HEK293 (cell line): ENCODE measurements around the gene OVOL3.
A peak's percentile ranks its signal among the peaks of the same experiment; 100 is the strongest.

ENCODE experiments used
- CTCF ChIA-PET: fragments of 350-600 bp; formaldehyde crosslinking; extraction: SDS; loops from one replicate; lab custom pipeline; 2021; ENCODE audit warnings: antibody characterized with exemption; lab: Yijun Ruan, JAX
- POLR2A ChIA-PET: fragments of 300-600 bp; formaldehyde crosslinking; extraction: SDS; loops from one replicate; lab custom pipeline; 2020; ENCODE audit warnings: antibody characterized with exemption, inconsistent platforms; lab: Yijun Ruan, JAX
- H3K27ac ChIP-seq: fragments of 200-500 bp; sonication (Bioruptor generic); 2 replicates; pipeline ENCODE4 v1.5.1; 2014; ENCODE audit warnings: low read depth, low read length, control low read depth, inconsistent platforms; ENCODE audit errors: extremely low read depth
- H3K36me3 ChIP-seq, 2 experiments: fragments of 200-500 bp in 1 of 2; sonication (Bioruptor generic) in 1 of 2; 1 replicate in 1 of 2; 2 replicates in 1 of 2; pipeline ENCODE4 v1.5.1; 2014 to 2017; ENCODE audit warnings: inconsistent platforms in 2 of 2, low read length in 2 of 2; ENCODE audit not compliant: control insufficient read depth in 2 of 2, insufficient read depth in 1 of 2
- H3K4me1 ChIP-seq: fragments of 200-500 bp; sonication (Bioruptor generic); 2 replicates; pipeline ENCODE4 v1.5.1; 2014; ENCODE audit warnings: mild to moderate bottlenecking, low read length, inconsistent platforms; ENCODE audit not compliant: control insufficient read depth, insufficient read depth
- H3K4me3 ChIP-seq: 2 replicates; pipeline ENCODE4 v1.5.1; 2011; ENCODE audit warnings: low read depth, mild to moderate bottlenecking, control low read depth, low read length, moderate library complexity
- H3K9me3 ChIP-seq: fragments of 200-500 bp; sonication (Bioruptor generic); 2 replicates; pipeline ENCODE4 v1.5.1; 2014; ENCODE audit warnings: low read depth, low read length, inconsistent platforms; ENCODE audit not compliant: control insufficient read depth, insufficient read depth
- BCL11A ChIP-seq: fragments of 450-650 bp; formaldehyde crosslinking; IDR thresholded peaks from 2 replicates; pipeline ENCODE4 v1.5.1; 2016; ENCODE audit warnings: low read depth, missing biosample characterization, missing genetic modification characterization
- GLIS2 ChIP-seq: fragments of 450-650 bp; formaldehyde crosslinking; IDR thresholded peaks from 2 replicates; pipeline ENCODE4 v1.5.1; 2016; ENCODE audit warnings: missing biosample characterization, missing genetic modification characterization
- MEIS1 ChIP-seq: sonication (generic); formaldehyde crosslinking; IDR thresholded peaks from 2 replicates; pipeline ENCODE4 v1.8.1; 2022; ENCODE audit warnings: missing genetic modification reagents, mild to moderate bottlenecking, borderline replicate concordance
- MZF1 ChIP-seq: fragments of 450-650 bp; formaldehyde crosslinking; IDR thresholded peaks from 2 replicates; pipeline ENCODE4 v1.5.1; 2017; ENCODE audit warnings: missing biosample characterization, missing genetic modification characterization, borderline replicate concordance
- PRDM10 ChIP-seq: fragments of 450-650 bp; formaldehyde crosslinking; IDR thresholded peaks from 2 replicates; pipeline ENCODE4 v1.5.1; 2016; ENCODE audit warnings: missing biosample characterization, missing genetic modification characterization
- RBAK ChIP-seq: fragments of 450-650 bp; formaldehyde crosslinking; IDR thresholded peaks from 2 replicates; pipeline ENCODE4 v1.5.1; 2016; ENCODE audit warnings: missing biosample characterization, missing genetic modification characterization
- SP7 ChIP-seq: fragments of 450-650 bp; formaldehyde crosslinking; IDR thresholded peaks from 2 replicates; pipeline ENCODE4 v1.5.1; 2016; ENCODE audit warnings: missing biosample characterization, missing genetic modification characterization
- WT1 ChIP-seq: fragments of 450-650 bp; formaldehyde crosslinking; IDR thresholded peaks from 2 replicates; pipeline ENCODE4 v1.5.1; 2016; ENCODE audit warnings: missing biosample characterization, missing genetic modification characterization
- ZBTB17 ChIP-seq: fragments of 450-650 bp; formaldehyde crosslinking; IDR thresholded peaks from 2 replicates; pipeline ENCODE4 v1.5.1; 2016; ENCODE audit warnings: missing biosample characterization, missing genetic modification characterization
- ZBTB26 ChIP-seq: fragments of 450-650 bp; formaldehyde crosslinking; optimal IDR thresholded peaks from 2 replicates; pipeline ENCODE3; 2016; ENCODE audit warnings: missing biosample characterization, mild to moderate bottlenecking, missing genetic modification characterization
- ZBTB48 ChIP-seq: fragments of 450-650 bp; formaldehyde crosslinking; IDR thresholded peaks from 2 replicates; pipeline ENCODE4 v1.5.1; 2016; ENCODE audit warnings: missing biosample characterization, missing genetic modification characterization
- ZBTB49 ChIP-seq: fragments of 450-650 bp; formaldehyde crosslinking; IDR thresholded peaks from 2 replicates; pipeline ENCODE4 v1.5.1; 2016; ENCODE audit warnings: missing biosample characterization, missing genetic modification characterization, low read depth
- ZBTB6 ChIP-seq: fragments of 450-650 bp; formaldehyde crosslinking; IDR thresholded peaks from 2 replicates; pipeline ENCODE4 v1.5.1; 2017; ENCODE audit warnings: missing biosample characterization, missing genetic modification characterization
- ZEB2 ChIP-seq: fragments of 450-650 bp; formaldehyde crosslinking; IDR thresholded peaks from 2 replicates; pipeline ENCODE4 v1.5.1; 2016; ENCODE audit warnings: missing biosample characterization, missing genetic modification characterization
- ZNF248 ChIP-seq: fragments of 450-650 bp; formaldehyde crosslinking; IDR thresholded peaks from 2 replicates; pipeline ENCODE4 v1.5.1; 2017; ENCODE audit warnings: missing biosample characterization, missing genetic modification characterization
- ZNF449 ChIP-seq: fragments of 450-650 bp; formaldehyde crosslinking; IDR thresholded peaks from 2 replicates; pipeline ENCODE4 v1.5.1; 2017; ENCODE audit warnings: missing biosample characterization, mild to moderate bottlenecking, missing genetic modification characterization, moderate library complexity
- ZNF510 ChIP-seq: fragments of 450-650 bp; formaldehyde crosslinking; IDR thresholded peaks from 2 replicates; pipeline ENCODE4 v1.5.1; 2018; ENCODE audit warnings: mild to moderate bottlenecking, missing genetic modification characterization, missing biosample characterization; ENCODE audit not compliant: insufficient replicate concordance
- ZNF521 ChIP-seq: fragments of 450-650 bp; formaldehyde crosslinking; IDR thresholded peaks from 2 replicates; pipeline ENCODE4 v1.5.1; 2017; ENCODE audit warnings: missing biosample characterization, mild to moderate bottlenecking, missing genetic modification characterization
- ZNF555 ChIP-seq: fragments of 450-650 bp; formaldehyde crosslinking; conservative IDR thresholded peaks from 2 replicates; pipeline ENCODE4 v1.5.1; 2017; ENCODE audit warnings: missing biosample characterization, mild to moderate bottlenecking, missing genetic modification characterization, inconsistent platforms
- ZNF571 ChIP-seq: fragments of 450-650 bp; formaldehyde crosslinking; IDR thresholded peaks from 2 replicates; pipeline ENCODE4 v1.5.0; 2017; ENCODE audit warnings: missing biosample characterization, missing genetic modification characterization
- ZNF596 ChIP-seq: fragments of 450-650 bp; IDR thresholded peaks from 2 replicates; pipeline ENCODE4 v1.5.0; 2018; ENCODE audit warnings: missing biosample characterization, mild to moderate bottlenecking, missing genetic modification characterization, moderate library complexity
- ZNF610 ChIP-seq: fragments of 450-650 bp; formaldehyde crosslinking; IDR thresholded peaks from 2 replicates; pipeline ENCODE4 v1.5.1; 2016; ENCODE audit warnings: missing biosample characterization, missing genetic modification characterization, borderline replicate concordance
- ZNF621 ChIP-seq: fragments of 450-650 bp; formaldehyde crosslinking; IDR thresholded peaks from 2 replicates; pipeline ENCODE4 v1.5.1; 2017; ENCODE audit warnings: missing biosample characterization, missing genetic modification characterization
- ZNF747 ChIP-seq: fragments of 450-650 bp; formaldehyde crosslinking; IDR thresholded peaks from 2 replicates; pipeline ENCODE4 v1.5.1; 2016; ENCODE audit warnings: missing biosample characterization, missing genetic modification characterization
- ZNF830 ChIP-seq: fragments of 450-650 bp; IDR thresholded peaks from 2 replicates; pipeline ENCODE4 v1.5.0; 2018; ENCODE audit warnings: missing biosample characterization, missing genetic modification characterization, low read depth, mild to moderate bottlenecking, moderate library complexity

OVOL3 gene

GRCh38 chr19:36113425-36113824 lies 2.5 kb downstream of the OVOL3 start (continued):
- TF ChIP-seq ZNF521 (tag by site-specific recombination) (0 out of 2 replicates have a peak, but pooled peaks have one; percentile 25), ZBTB17 (tag by site-specific recombination) (no peak), ZBTB48 (tag by site-specific recombination) (no peak)

- H3K9me3 ChIP-seq: no peaks in the 10 kb centered on the region
- H3K27ac ChIP-seq: peak overlapping the region; percentile 92
- H3K36me3 ChIP-seq: peaks cover 50 to 60% of the 10 kb centered on the region in 2 experiments
- peak overlapping the region; percentile 51 for H3K4me3 ChIP-seq
- H3K4me1 ChIP-seq: peaks cover 19% of the 10 kb centered on the region
- ChIA-PET CTCF (interaction anchor here (0.6 to 3.8 kb wide), 8 partner anchors 39 to 421 kb away, joined by 3 to 23 read pairs (median 4); partner anchors contain the start of genes ALKBH6 and THAP8), POLR2A (interaction anchor here (0.6 to 4.5 kb wide), 16 partner anchors 11 to 376 kb away, joined by 3 to 96 read pairs (median 6); partner anchors contain the start of genes ALKBH6, THAP8 and ZNF566)
- TF ChIP-seq ZBTB26 (tag by site-specific recombination): no peak
- TF ChIP-seq ZBTB6 (tag by site-specific recombination): no peak
- TF ChIP-seq ZNF830: no peak
- no peak for TF ChIP-seq WT1 (tag by site-specific recombination)
- peak; percentile 80; the same call in 1 of the 2 replicates for TF ChIP-seq PRDM10 (tag by site-specific recombination)
- no peak for TF ChIP-seq ZNF747 (tag by site-specific recombination)
- no peak for TF ChIP-seq ZNF521 (tag by site-specific recombination)
- TF ChIP-seq ZNF571 (tag by site-specific recombination): no peak
- TF ChIP-seq SP7 (tag by site-specific recombination): no peak
- no peak for TF ChIP-seq ZNF610 (tag by site-specific recombination)
- TF ChIP-seq MEIS1 (CRISPR knock-in tag): no peak
- no peak for TF ChIP-seq ZEB2 (tag by site-specific recombination)
- no peak for TF ChIP-seq MZF1
- no peak for TF ChIP-seq RBAK
- no peak for TF ChIP-seq ZNF621
- no peak for TF ChIP-seq BCL11A (tag by site-specific recombination)
- TF ChIP-seq ZNF510 (tag by site-specific recombination): no peak
- TF ChIP-seq ZNF555 (tag by site-specific recombination): no peak
- TF ChIP-seq GLIS2 (tag by site-specific recombination): peak; percentile 86
- no peak for TF ChIP-seq ZBTB49 (tag by site-specific recombination)
- TF ChIP-seq ZNF449 (tag by site-specific recombination): no peak
- TF ChIP-seq ZNF248 (tag by site-specific recombination): no peak
- TF ChIP-seq ZNF596 (tag by site-specific recombination): no peak
These were observed 3.2 kb downstream of the OVOL3 start for GRCh38 chr19:36113894-36114720.
